Liver (tissue), 9 donors: ENCODE data around the gene RTL1. TPM values are rescaled to one million over a fixed set of nuclear protein-coding genes. Genes with fewer than 3 reads are reported as not detected.

Experiments used
- DNase-seq: peaks from one replicate; pipeline ENCODE4 v3.0.0-alpha.2; 2017; ENCODE audit warnings: low spot score
- H3K27ac ChIP-seq, 2 donors: one replicate each; pipeline ENCODE4 v1.7.0; 2013; ENCODE audit warnings: inconsistent platforms in 2 of 2, low read length in 2 of 2, control low read depth in 1 of 2, low read depth in 1 of 2, mild to moderate bottlenecking in 1 of 2
- H3K27me3 ChIP-seq, 4 donors: one replicate each; pipeline versions ENCODE4 v1.6.1 to v1.7.0; 2013; ENCODE audit warnings: low read length in 3 of 4, inconsistent platforms in 1 of 4, mild to moderate bottlenecking in 1 of 4, moderate library complexity in 1 of 4; ENCODE audit not compliant: control insufficient read depth in 4 of 4, insufficient read depth in 4 of 4
- H3K36me3 ChIP-seq, 4 donors: one replicate each; pipeline versions ENCODE4 v1.6.1 to v1.7.0; 2013; ENCODE audit warnings: low read length in 3 of 4, mild to moderate bottlenecking in 3 of 4, low read depth in 1 of 4, moderate library complexity in 1 of 4; ENCODE audit not compliant: control insufficient read depth in 4 of 4, insufficient read depth in 3 of 4
- H3K4me1 ChIP-seq, 4 donors: one replicate each; pipeline versions ENCODE4 v1.6.1 to v1.7.0; 2013; ENCODE audit warnings: low read length in 3 of 4, mild to moderate bottlenecking in 3 of 4, moderate library complexity in 1 of 4; ENCODE audit not compliant: control insufficient read depth in 4 of 4, insufficient read depth in 4 of 4
- H3K4me3 ChIP-seq, 3 donors: one replicate each; pipeline versions ENCODE4 v1.6.1 to v1.7.0; 2013; ENCODE audit warnings: low read length in 3 of 3, control low read depth in 1 of 3, low read depth in 1 of 3, mild to moderate bottlenecking in 1 of 3
- H3K9ac ChIP-seq, 2 donors: one replicate each; pipeline ENCODE4 v1.7.0; 2013; ENCODE audit warnings: low read length in 2 of 2, mild to moderate bottlenecking in 2 of 2, moderate library complexity in 2 of 2, control low read depth in 1 of 2, low read depth in 1 of 2
- H3K9me3 ChIP-seq, 4 donors: one replicate each; pipeline versions ENCODE4 v1.6.1 to v1.7.0; 2013; ENCODE audit warnings: low read length in 3 of 4; ENCODE audit not compliant: control insufficient read depth in 4 of 4
- ATF3 ChIP-seq: IDR thresholded peaks from 2 replicates; pipeline ENCODE4 v1.6.1; 2016; ENCODE audit warnings: antibody characterized with exemption
- EGR1 ChIP-seq, 2 donors: IDR thresholded peaks; 2 replicates each; pipeline ENCODE4 v1.6.1; 2016 to 2018; ENCODE audit warnings: antibody characterized with exemption in 2 of 2, low read depth in 2 of 2
- GABPA ChIP-seq, 2 donors: IDR thresholded peaks in 1 of 2; conservative IDR thresholded peaks in 1 of 2; 2 replicates each; pipeline ENCODE4 v1.6.1; 2016; ENCODE audit warnings: antibody characterized with exemption in 2 of 2, mild to moderate bottlenecking in 1 of 2, moderate library complexity in 1 of 2
- HNF4A ChIP-seq, 2 donors: conservative IDR thresholded peaks; 2 replicates each; pipeline ENCODE4 v1.6.1; 2016; ENCODE audit warnings: antibody characterized with exemption in 2 of 2, mild to moderate bottlenecking in 2 of 2
- HNF4G ChIP-seq: IDR thresholded peaks from 2 replicates; pipeline ENCODE4 v1.6.1; 2016; ENCODE audit warnings: antibody characterized with exemption
- JUND ChIP-seq, 2 donors: IDR thresholded peaks; 2 replicates each; pipeline ENCODE4 v1.6.1; 2016; ENCODE audit warnings: antibody characterized with exemption in 2 of 2
- NR2F2 ChIP-seq: IDR thresholded peaks from 2 replicates; pipeline ENCODE4 v1.6.1; 2016; ENCODE audit warnings: antibody characterized with exemption
- REST ChIP-seq: IDR thresholded peaks from 2 replicates; pipeline ENCODE4 v1.6.1; 2016; ENCODE audit warnings: antibody characterized with exemption, mild to moderate bottlenecking
- RXRA ChIP-seq, 2 donors: IDR thresholded peaks; 2 replicates each; pipeline ENCODE4 v1.6.1; 2017 to 2018; ENCODE audit warnings: antibody characterized with exemption in 2 of 2, mild to moderate bottlenecking in 1 of 2
- SP1 ChIP-seq: IDR thresholded peaks from 2 replicates; pipeline ENCODE4 v1.6.1; 2018; ENCODE audit warnings: antibody characterized with exemption, mild to moderate bottlenecking
- ZBTB33 ChIP-seq: IDR thresholded peaks from 2 replicates; pipeline ENCODE4 v1.6.1; 2016; ENCODE audit warnings: antibody characterized with exemption
- WGBS: extraction: QIAGEN DNeasy Blood & Tissue Kit; methylation state at CpG from one replicate; pipeline ENCODE4 v1.1.7; 2013; 5-methylcytosine and 5-hydroxymethylcytosine counted together
- polyA plus RNA-seq, 2 donors: library from polyadenylated mRNA; stranded (reverse) in 1 of 2; unstranded in 1 of 2; fragments of 200-250 nt in 1 of 2; fragments of >200 nt in 1 of 2; fragmentation: Nextera tagmentation in 1 of 2; extraction: Ambion mirVana in 1 of 2; gene quantifications; one replicate each; pipeline versions ENCODE4 v1.2.1 to v1.2.3, GENCODE V29; 2013 to 2015
- total RNA-seq, 2 donors: library from RNA; depleted of rRNA; stranded (reverse); fragments of >200 nt; gene quantifications; one replicate each; pipeline ENCODE4 v1.2.3, GENCODE V29; 2014
- donor health status: healthy.
- donor health status: healthy.
- donor health status: healthy.
- donor health status: healthy.
- donor health status: healthy.

Gene RTL1
- total and polyA plus RNA-seq, 4 donors, result 0.04 to 0.05 TPM; not detected in 2

- TF ChIP-seq ZBTB33, result no peak
Observed at GRCh38 chr14:100879194-100879593, 24.3 kb downstream of the RTL1 start (continued).

- no peak overlapping the region for H3K9ac ChIP-seq
- H3K4me1 ChIP-seq, result no peaks in the 10 kb centered on the region
- H3K9me3 ChIP-seq, result peaks cover 0 to 5% (median 3%) of the 10 kb centered on the region in 4 donors
- TF ChIP-seq SP1 (no peak), GABPA (IDR thresholded peaks at IDR 0.05 in 1 of 2, conservative IDR thresholded peaks at IDR 0.05 in 1 of 2) (no peak), JUND (IDR thresholded peaks at IDR 0.05) (no peak), RXRA (IDR thresholded peaks at IDR 0.05) (no peak), HNF4A (conservative IDR thresholded peaks at IDR 0.05) (no peak), HNF4G (no peak), ZBTB33 (no peak), ATF3 (no peak), EGR1 (IDR thresholded peaks at IDR 0.05; ENCODE audit: low read depth in 2 of 2) (no peak), REST (no peak), NR2F2 (no peak)
- no peak for DNase-seq
- no peaks in the 10 kb centered on the region for H3K36me3 ChIP-seq
- no peak overlapping the region for H3K27ac ChIP-seq
- H3K4me3 ChIP-seq, result no peak overlapping the region
- H3K27me3 ChIP-seq, result no peaks in the 10 kb centered on the region
- 80% methylated on average over 11 of the region's 11 CpGs for WGBS
Observed at GRCh38 chr14:100878271-100879146, 25.0 kb downstream of the RTL1 start.
